Body of pancreas (tissue), 4 donors: ENCODE data around the gene NPHP4.

Experiments
- CTCF ChIP-seq, 7 experiments: fragments of 450-650 bp in 4 of 7; fragments of 200-600 bp in 3 of 7; sonication (generic) in 3 of 7; IDR thresholded peaks; one replicate each; pipeline ENCODE4 v1.5.1; 2016 to 2019; ENCODE audit warnings: antibody characterized with exemption in 7 of 7
- POLR2A ChIP-seq, 3 donors: fragments of 450-650 bp; IDR thresholded peaks; one replicate each; pipeline ENCODE4 v1.6.1; 2016; ENCODE audit warnings: antibody characterized with exemption in 3 of 3, mild to moderate bottlenecking in 2 of 3

- no peak for TF ChIP-seq CTCF (IDR thresholded peaks at IDR 0.05)
- TF ChIP-seq POLR2A (IDR thresholded peaks at IDR 0.05), result no peak
Observed at GRCh38 chr1:5937373-5937857, 54.8 kb downstream of the NPHP4 start.
